Measurements from ENCODE around the gene KIF21B. TPM values are rescaled to one million over a fixed set of nuclear protein-coding genes. Genes with fewer than 3 reads are reported as not detected.

The KIF21B gene
- total and polyA plus RNA-seq, 2 experiments from 2014 or later, result 0.29 to 3.5 TPM

GRCh38 chr1:201009962-201010645 lies 13.4 kb downstream of the KIF21B start:
- H3K9me3 ChIP-seq (ENCODE audit: low read depth), result no peaks in the 10 kb centered on the region
- H3K4me1 ChIP-seq (ENCODE audit: low read depth), result peaks cover 4% of the 10 kb centered on the region
- H3K27me3 ChIP-seq, result no peaks in the 10 kb centered on the region
- H3K36me3 ChIP-seq, result no peaks in the 10 kb centered on the region
- no peak for TF ChIP-seq CTCF (IDR thresholded peaks at IDR 0.05; ENCODE audit: low read depth, low read length)
- DNase-seq (ENCODE audit: low read depth in 1 of 2, low spot score in 1 of 2), result no peak
- no peak overlapping the region for H3K27ac ChIP-seq
- H3K4me3 ChIP-seq, result no peak overlapping the region

DNA sequence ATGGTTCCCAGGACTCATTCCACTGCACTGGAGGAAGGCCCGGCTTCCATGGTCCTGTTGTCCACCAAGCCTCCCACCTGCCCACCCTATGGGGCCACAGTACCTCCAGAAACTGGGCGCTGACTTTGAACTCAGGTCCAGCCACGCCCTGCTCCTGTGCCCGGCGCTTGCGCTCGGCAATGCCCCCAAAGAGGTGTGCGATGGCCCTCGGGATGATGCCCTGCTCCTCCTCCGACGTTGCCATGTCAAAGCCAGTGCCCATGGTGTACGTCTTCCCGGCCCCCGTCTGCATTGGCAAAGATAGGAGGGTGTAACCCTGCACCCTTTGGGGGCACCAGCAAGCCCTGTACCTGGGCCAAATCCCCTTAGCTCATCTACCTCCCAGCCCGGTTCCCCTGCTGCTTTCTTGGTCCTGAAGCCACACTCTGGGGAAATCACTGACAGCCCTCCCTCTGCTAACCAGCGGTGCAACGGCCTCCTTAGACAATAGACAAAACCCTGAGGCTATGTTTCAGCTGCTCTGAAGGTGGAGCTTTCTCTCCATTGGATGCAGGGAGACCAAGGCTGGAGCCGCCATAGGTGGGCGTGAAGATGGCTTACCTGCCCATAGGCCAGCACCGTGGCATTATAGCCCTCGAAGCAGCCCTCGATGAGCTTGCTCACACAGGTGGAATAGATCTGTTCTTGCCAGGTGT lies 14.7 kb downstream of the KIF21B start:
- Histone ChIP-seq H3K9me3 (ENCODE audit: low read depth) (no peaks in the 10 kb centered on the region), H3K4me1 (ENCODE audit: low read depth) (peaks cover 3% of the 10 kb centered on the region), H3K27me3 (no peaks in the 10 kb centered on the region), H3K36me3 (no peaks in the 10 kb centered on the region), H3K4me3 (no peak overlapping the region), H3K27ac (no peak overlapping the region)
- no peak for DNase-seq (ENCODE audit: low read depth in 1 of 2, low spot score in 1 of 2)
- no peak for TF ChIP-seq CTCF (IDR thresholded peaks at IDR 0.05; ENCODE audit: low read depth, low read length)

- Histone ChIP-seq H3K4me1 (ENCODE audit: low read depth) (peaks cover 3% of the 10 kb centered on the region), H3K36me3 (no peaks in the 10 kb centered on the region), H3K9me3 (ENCODE audit: low read depth) (no peaks in the 10 kb centered on the region), H3K27ac (no peak overlapping the region), H3K27me3 (no peaks in the 10 kb centered on the region), H3K4me3 (no peak overlapping the region)
- TF ChIP-seq CTCF (IDR thresholded peaks at IDR 0.05; ENCODE audit: low read depth, low read length), result no peak
- DNase-seq (ENCODE audit: low read depth in 1 of 2, low spot score in 1 of 2), result no peak
Observed at GRCh38 chr1:201007481-201007880, 16.0 kb downstream of the KIF21B start.

GRCh38 chr1:201006450-201006849 lies 17.1 kb downstream of the KIF21B start:
- DNase-seq (ENCODE audit: low read depth in 1 of 2, low spot score in 1 of 2), result no peak
- no peak overlapping the region for H3K27ac ChIP-seq

GRCh38 chr1:201004732-201005131 lies 18.8 kb downstream of the KIF21B start:
- Histone ChIP-seq H3K36me3 (no peaks in the 10 kb centered on the region), H3K4me3 (no peak overlapping the region), H3K27me3 (no peaks in the 10 kb centered on the region), H3K4me1 (ENCODE audit: low read depth) (no peaks in the 10 kb centered on the region), H3K9me3 (ENCODE audit: low read depth) (no peaks in the 10 kb centered on the region), H3K27ac (no peak overlapping the region)
- no peak for DNase-seq (ENCODE audit: low read depth in 1 of 2, low spot score in 1 of 2)
- TF ChIP-seq CTCF (IDR thresholded peaks at IDR 0.05; ENCODE audit: low read depth, low read length), result no peak

More at GRCh38 chr1:201006450-201006849, 17.1 kb downstream of the KIF21B start:
- H3K27me3 ChIP-seq, result no peaks in the 10 kb centered on the region
- TF ChIP-seq CTCF (IDR thresholded peaks at IDR 0.05; ENCODE audit: low read depth, low read length), result no peak
- no peak overlapping the region for H3K4me3 ChIP-seq
- no peaks in the 10 kb centered on the region for H3K36me3 ChIP-seq
- peaks cover 3% of the 10 kb centered on the region for H3K4me1 ChIP-seq (ENCODE audit: low read depth)
- H3K9me3 ChIP-seq (ENCODE audit: low read depth), result no peaks in the 10 kb centered on the region

Measured in cardiac muscle cell (in vitro differentiated cells and primary cell).